Liver (tissue), 9 donors: ENCODE results near the gene POFUT2. TPM values are rescaled to one million over a fixed set of nuclear protein-coding genes. Genes with fewer than 3 reads are reported as not detected.

Experiments
- DNase-seq: peaks from one replicate; pipeline ENCODE4 v3.0.0-alpha.2; 2017; ENCODE audit warnings: low spot score
- H3K27ac ChIP-seq, 2 donors: one replicate each; pipeline ENCODE4 v1.7.0; 2013; ENCODE audit warnings: inconsistent platforms in 2 of 2, low read length in 2 of 2, control low read depth in 1 of 2, low read depth in 1 of 2, mild to moderate bottlenecking in 1 of 2
- H3K27me3 ChIP-seq, 4 donors: one replicate each; pipeline versions ENCODE4 v1.6.1 to v1.7.0; 2013; ENCODE audit warnings: low read length in 3 of 4, inconsistent platforms in 1 of 4, mild to moderate bottlenecking in 1 of 4, moderate library complexity in 1 of 4; ENCODE audit not compliant: control insufficient read depth in 4 of 4, insufficient read depth in 4 of 4
- H3K36me3 ChIP-seq, 4 donors: one replicate each; pipeline versions ENCODE4 v1.6.1 to v1.7.0; 2013; ENCODE audit warnings: low read length in 3 of 4, mild to moderate bottlenecking in 3 of 4, low read depth in 1 of 4, moderate library complexity in 1 of 4; ENCODE audit not compliant: control insufficient read depth in 4 of 4, insufficient read depth in 3 of 4
- H3K4me1 ChIP-seq, 4 donors: one replicate each; pipeline versions ENCODE4 v1.6.1 to v1.7.0; 2013; ENCODE audit warnings: low read length in 3 of 4, mild to moderate bottlenecking in 3 of 4, moderate library complexity in 1 of 4; ENCODE audit not compliant: control insufficient read depth in 4 of 4, insufficient read depth in 4 of 4
- H3K4me3 ChIP-seq, 3 donors: one replicate each; pipeline versions ENCODE4 v1.6.1 to v1.7.0; 2013; ENCODE audit warnings: low read length in 3 of 3, control low read depth in 1 of 3, low read depth in 1 of 3, mild to moderate bottlenecking in 1 of 3
- H3K9ac ChIP-seq, 2 donors: one replicate each; pipeline ENCODE4 v1.7.0; 2013; ENCODE audit warnings: low read length in 2 of 2, mild to moderate bottlenecking in 2 of 2, moderate library complexity in 2 of 2, control low read depth in 1 of 2, low read depth in 1 of 2
- H3K9me3 ChIP-seq, 4 donors: one replicate each; pipeline versions ENCODE4 v1.6.1 to v1.7.0; 2013; ENCODE audit warnings: low read length in 3 of 4; ENCODE audit not compliant: control insufficient read depth in 4 of 4
- ATF3 ChIP-seq: IDR thresholded peaks from 2 replicates; pipeline ENCODE4 v1.6.1; 2016; ENCODE audit warnings: antibody characterized with exemption
- EGR1 ChIP-seq, 2 donors: IDR thresholded peaks; 2 replicates each; pipeline ENCODE4 v1.6.1; 2016 to 2018; ENCODE audit warnings: antibody characterized with exemption in 2 of 2, low read depth in 2 of 2
- FOXA1 ChIP-seq: IDR thresholded peaks from 2 replicates; pipeline ENCODE4 v1.6.1; 2016; ENCODE audit warnings: antibody characterized with exemption
- FOXA2 ChIP-seq: IDR thresholded peaks from 2 replicates; pipeline ENCODE4 v1.6.1; 2016; ENCODE audit warnings: antibody characterized with exemption
- GABPA ChIP-seq, 2 donors: IDR thresholded peaks in 1 of 2; conservative IDR thresholded peaks in 1 of 2; 2 replicates each; pipeline ENCODE4 v1.6.1; 2016; ENCODE audit warnings: antibody characterized with exemption in 2 of 2, mild to moderate bottlenecking in 1 of 2, moderate library complexity in 1 of 2
- HNF4A ChIP-seq, 2 donors: conservative IDR thresholded peaks; 2 replicates each; pipeline ENCODE4 v1.6.1; 2016; ENCODE audit warnings: antibody characterized with exemption in 2 of 2, mild to moderate bottlenecking in 2 of 2
- HNF4G ChIP-seq: IDR thresholded peaks from 2 replicates; pipeline ENCODE4 v1.6.1; 2016; ENCODE audit warnings: antibody characterized with exemption
- JUND ChIP-seq, 2 donors: IDR thresholded peaks; 2 replicates each; pipeline ENCODE4 v1.6.1; 2016; ENCODE audit warnings: antibody characterized with exemption in 2 of 2
- MAX ChIP-seq: IDR thresholded peaks from 2 replicates; pipeline ENCODE4 v1.6.1; 2016; ENCODE audit warnings: antibody characterized with exemption
- NR2F2 ChIP-seq: IDR thresholded peaks from 2 replicates; pipeline ENCODE4 v1.6.1; 2016; ENCODE audit warnings: antibody characterized with exemption
- RAD21 ChIP-seq, 2 donors: IDR thresholded peaks; 2 replicates each; pipeline ENCODE4 v1.6.1; 2016; ENCODE audit warnings: antibody characterized with exemption in 2 of 2, mild to moderate bottlenecking in 2 of 2
- REST ChIP-seq: IDR thresholded peaks from 2 replicates; pipeline ENCODE4 v1.6.1; 2016; ENCODE audit warnings: antibody characterized with exemption, mild to moderate bottlenecking
- RXRA ChIP-seq, 2 donors: IDR thresholded peaks; 2 replicates each; pipeline ENCODE4 v1.6.1; 2017 to 2018; ENCODE audit warnings: antibody characterized with exemption in 2 of 2, mild to moderate bottlenecking in 1 of 2
- SP1 ChIP-seq: IDR thresholded peaks from 2 replicates; pipeline ENCODE4 v1.6.1; 2018; ENCODE audit warnings: antibody characterized with exemption, mild to moderate bottlenecking
- TAF1 ChIP-seq: conservative IDR thresholded peaks from 2 replicates; pipeline ENCODE4 v1.6.1; 2016; ENCODE audit warnings: antibody characterized with exemption, mild to moderate bottlenecking
- YY1 ChIP-seq: IDR thresholded peaks from 2 replicates; pipeline ENCODE4 v1.6.1; 2016; ENCODE audit warnings: antibody characterized with exemption, mild to moderate bottlenecking
- ZBTB33 ChIP-seq: IDR thresholded peaks from 2 replicates; pipeline ENCODE4 v1.6.1; 2016; ENCODE audit warnings: antibody characterized with exemption
- WGBS: extraction: QIAGEN DNeasy Blood & Tissue Kit; methylation state at CpG from one replicate; pipeline ENCODE4 v1.1.7; 2013; 5-methylcytosine and 5-hydroxymethylcytosine counted together
- polyA plus RNA-seq, 2 donors: library from polyadenylated mRNA; stranded (reverse) in 1 of 2; unstranded in 1 of 2; fragments of 200-250 nt in 1 of 2; fragments of >200 nt in 1 of 2; fragmentation: Nextera tagmentation in 1 of 2; extraction: Ambion mirVana in 1 of 2; gene quantifications; one replicate each; pipeline versions ENCODE4 v1.2.1 to v1.2.3, GENCODE V29; 2013 to 2015
- total RNA-seq, 2 donors: library from RNA; depleted of rRNA; stranded (reverse); fragments of >200 nt; gene quantifications; one replicate each; pipeline ENCODE4 v1.2.3, GENCODE V29; 2014
- donor health status: healthy.
- donor health status: healthy.
- donor health status: healthy.
- donor health status: healthy.
- donor health status: healthy.

POFUT2 gene
- total and polyA plus RNA-seq, 4 donors = 3.3 to 15.6 (median 7.9) TPM

GRCh38 chr21:45336535-45336810 lies 48.8 kb upstream of the POFUT2 start (continued):
- no peak for TF ChIP-seq ZBTB33
- no peak for TF ChIP-seq FOXA1

GRCh38 chr21:45335761-45336534 lies 48.3 kb upstream of the POFUT2 start:
- WGBS = 86% methylated on average over 19 of the region's 19 CpGs
- Histone ChIP-seq H3K27ac (no peak overlapping the region), H3K4me3 (no peak overlapping the region), H3K27me3 (no peaks in the 10 kb centered on the region), H3K9me3 (no peaks in the 10 kb centered on the region), H3K36me3 (no peaks in the 10 kb centered on the region), H3K9ac (no peak overlapping the region), H3K4me1 (no peaks in the 10 kb centered on the region)
- TF ChIP-seq GABPA (IDR thresholded peaks at IDR 0.05 in 1 of 2, conservative IDR thresholded peaks at IDR 0.05 in 1 of 2) = no peak
- TF ChIP-seq FOXA1 = no peak
- no peak for TF ChIP-seq HNF4G
- no peak for TF ChIP-seq SP1
- TF ChIP-seq ATF3 = no peak
- no peak for TF ChIP-seq YY1
- TF ChIP-seq RXRA (IDR thresholded peaks at IDR 0.05) = no peak
- no peak for TF ChIP-seq NR2F2
- no peak for TF ChIP-seq EGR1 (IDR thresholded peaks at IDR 0.05; ENCODE audit: low read depth in 2 of 2)
- no peak for TF ChIP-seq JUND (IDR thresholded peaks at IDR 0.05)
- no peak for DNase-seq

GRCh38 chr21:45335151-45335760 lies 47.6 kb upstream of the POFUT2 start:
- Histone ChIP-seq H3K4me1 (peaks cover 4 to 7% (median 5%) of the 10 kb centered on the region in 4 donors), H3K4me3 (no peak overlapping the region), H3K27ac (no peak overlapping the region), H3K9ac (no peak overlapping the region), H3K36me3 (no peaks in the 10 kb centered on the region), H3K27me3 (no peaks in the 10 kb centered on the region), H3K9me3 (no peaks in the 10 kb centered on the region)
- no peak for TF ChIP-seq FOXA1
- TF ChIP-seq HNF4G = no peak
- no peak for TF ChIP-seq JUND (IDR thresholded peaks at IDR 0.05)
- no peak for TF ChIP-seq GABPA (IDR thresholded peaks at IDR 0.05 in 1 of 2, conservative IDR thresholded peaks at IDR 0.05 in 1 of 2)
- no peak for TF ChIP-seq FOXA2
- no peak for TF ChIP-seq ATF3
- no peak for TF ChIP-seq RXRA (IDR thresholded peaks at IDR 0.05)
- TF ChIP-seq YY1 = no peak
- no peak for TF ChIP-seq REST
- no peak for TF ChIP-seq HNF4A (conservative IDR thresholded peaks at IDR 0.05)
- no peak for TF ChIP-seq TAF1
- TF ChIP-seq RAD21 (IDR thresholded peaks at IDR 0.05) = no peak
- no peak for TF ChIP-seq MAX
- no peak for TF ChIP-seq SP1
- DNase-seq = no peak
- 88% methylated on average over 14 of the region's 14 CpGs for WGBS
